ENCODE data around the gene ADD3. TPM values are rescaled to one million over a fixed set of nuclear protein-coding genes. Genes with fewer than 3 reads are reported as not detected.

Gene ADD3
- total and polyA plus RNA-seq, 2 of the 13 experiments (the other 11 are each of a cell fraction or from before 2014, with no cell fraction given): 44.7 to 57.5 TPM

DNA sequence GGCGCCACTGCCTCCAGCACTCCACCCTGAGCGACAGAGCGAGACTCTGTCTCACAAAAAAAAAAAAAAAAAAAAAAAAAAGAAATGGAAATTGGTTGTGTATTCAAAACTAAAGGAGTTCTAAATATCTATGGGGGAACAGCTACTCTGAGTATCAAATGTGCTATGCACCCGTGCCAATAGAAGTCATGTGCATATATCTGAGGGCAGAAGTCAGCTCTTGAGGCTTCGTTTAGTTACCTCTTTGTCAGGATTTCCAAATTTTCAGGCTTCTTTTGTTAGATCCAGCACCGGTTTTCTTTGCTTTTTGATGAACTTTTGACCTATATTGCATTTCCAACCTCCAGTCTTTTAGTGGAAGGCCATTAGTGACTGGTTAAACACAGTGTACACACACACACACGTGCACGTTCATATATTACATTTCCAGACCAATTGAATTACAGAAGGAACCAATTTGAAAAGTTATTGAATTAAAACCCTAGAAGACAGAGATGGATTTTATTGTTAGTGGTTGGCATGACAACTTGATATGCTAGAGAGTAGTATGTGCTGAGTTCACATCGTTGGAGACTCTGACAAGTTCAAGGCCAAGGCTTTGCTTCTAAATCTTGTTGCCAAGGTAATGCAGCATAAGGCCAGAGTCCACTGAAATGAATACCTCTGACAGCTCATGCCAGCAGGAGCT is 33.1 kb upstream of the ADD3 start (continued):
- TF ChIP-seq, protein P1, sequence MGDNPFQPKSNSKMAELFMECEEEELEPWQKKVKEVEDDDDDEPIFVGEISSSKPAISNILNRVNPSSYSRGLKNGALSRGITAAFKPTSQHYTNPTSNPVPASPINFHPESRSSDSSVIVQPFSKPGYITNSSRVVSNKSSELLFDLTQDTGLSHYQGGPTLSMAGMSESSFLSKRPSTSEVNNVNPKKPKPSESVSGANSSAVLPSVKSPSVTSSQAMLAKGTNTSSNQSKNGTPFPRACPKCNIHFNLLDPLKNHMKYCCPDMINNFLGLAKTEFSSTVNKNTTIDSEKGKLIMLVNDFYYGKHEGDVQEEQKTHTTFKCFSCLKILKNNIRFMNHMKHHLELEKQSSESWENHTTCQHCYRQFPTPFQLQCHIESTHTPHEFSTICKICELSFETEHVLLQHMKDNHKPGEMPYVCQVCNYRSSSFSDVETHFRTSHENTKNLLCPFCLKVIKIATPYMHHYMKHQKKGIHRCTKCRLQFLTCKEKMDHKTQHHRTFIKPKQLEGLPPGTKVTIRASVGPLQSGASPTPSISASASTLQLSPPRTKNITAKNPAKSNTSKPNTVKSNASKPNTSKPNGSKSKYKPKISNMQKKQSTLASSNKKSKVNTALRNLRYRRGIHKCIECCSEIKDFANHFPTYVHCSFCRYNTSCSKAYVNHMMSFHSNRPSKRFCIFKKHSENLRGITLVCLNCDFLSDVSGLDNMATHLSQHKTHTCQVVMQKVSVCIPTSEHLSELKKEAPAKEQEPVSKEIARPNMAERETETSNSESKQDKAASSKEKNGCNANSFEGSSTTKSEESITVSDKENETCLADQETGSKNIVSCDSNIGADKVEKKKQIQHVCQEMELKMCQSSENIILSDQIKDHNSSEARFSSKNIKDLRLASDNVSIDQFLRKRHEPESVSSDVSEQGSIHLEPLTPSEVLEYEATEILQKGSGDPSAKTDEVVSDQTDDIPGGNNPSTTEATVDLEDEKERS (CRISPR knock-in tag; IDR thresholded peaks at IDR 0.05): no peak
- TF ChIP-seq, protein P2, sequence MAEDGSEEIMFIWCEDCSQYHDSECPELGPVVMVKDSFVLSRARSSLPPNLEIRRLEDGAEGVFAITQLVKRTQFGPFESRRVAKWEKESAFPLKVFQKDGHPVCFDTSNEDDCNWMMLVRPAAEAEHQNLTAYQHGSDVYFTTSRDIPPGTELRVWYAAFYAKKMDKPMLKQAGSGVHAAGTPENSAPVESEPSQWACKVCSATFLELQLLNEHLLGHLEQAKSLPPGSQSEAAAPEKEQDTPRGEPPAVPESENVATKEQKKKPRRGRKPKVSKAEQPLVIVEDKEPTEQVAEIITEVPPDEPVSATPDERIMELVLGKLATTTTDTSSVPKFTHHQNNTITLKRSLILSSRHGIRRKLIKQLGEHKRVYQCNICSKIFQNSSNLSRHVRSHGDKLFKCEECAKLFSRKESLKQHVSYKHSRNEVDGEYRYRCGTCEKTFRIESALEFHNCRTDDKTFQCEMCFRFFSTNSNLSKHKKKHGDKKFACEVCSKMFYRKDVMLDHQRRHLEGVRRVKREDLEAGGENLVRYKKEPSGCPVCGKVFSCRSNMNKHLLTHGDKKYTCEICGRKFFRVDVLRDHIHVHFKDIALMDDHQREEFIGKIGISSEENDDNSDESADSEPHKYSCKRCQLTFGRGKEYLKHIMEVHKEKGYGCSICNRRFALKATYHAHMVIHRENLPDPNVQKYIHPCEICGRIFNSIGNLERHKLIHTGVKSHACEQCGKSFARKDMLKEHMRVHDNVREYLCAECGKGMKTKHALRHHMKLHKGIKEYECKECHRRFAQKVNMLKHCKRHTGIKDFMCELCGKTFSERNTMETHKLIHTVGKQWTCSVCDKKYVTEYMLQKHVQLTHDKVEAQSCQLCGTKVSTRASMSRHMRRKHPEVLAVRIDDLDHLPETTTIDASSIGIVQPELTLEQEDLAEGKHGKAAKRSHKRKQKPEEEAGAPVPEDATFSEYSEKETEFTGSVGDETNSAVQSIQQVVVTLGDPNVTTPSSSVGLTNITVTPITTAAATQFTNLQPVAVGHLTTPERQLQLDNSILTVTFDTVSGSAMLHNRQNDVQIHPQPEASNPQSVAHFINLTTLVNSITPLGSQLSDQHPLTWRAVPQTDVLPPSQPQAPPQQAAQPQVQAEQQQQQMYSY (CRISPR knock-in tag; IDR thresholded peaks at IDR 0.05): no peak
- TF ChIP-seq SMARCE1 (IDR thresholded peaks at IDR 0.05; ENCODE audit: borderline replicate concordance) (no peak), ZFP36L1 (CRISPR knock-in tag; IDR thresholded peaks at IDR 0.05) (no peak), TEAD3 (CRISPR knock-in tag; optimal IDR thresholded peaks at IDR 0.05; ENCODE audit: borderline replicate concordance) (peak; percentile 52), FOSL1 (CRISPR knock-in tag; IDR thresholded peaks at IDR 0.05; ENCODE audit: borderline replicate concordance) (no peak), CBX2 (IDR thresholded peaks at IDR 0.05; ENCODE audit: low read depth, low read length) (no peak), CBX2 (CRISPR knock-in tag; IDR thresholded peaks at IDR 0.05; ENCODE audit: low read depth) (no peak), SOX13 (IDR thresholded peaks at IDR 0.05) (peak; percentile 66), SOX13 (CRISPR knock-in tag; conservative IDR thresholded peaks at IDR 0.05 in 1 of 2, IDR thresholded peaks at IDR 0.05 in 1 of 2) (peak in 1 of 2 experiments; percentile 89; a peak in 2 of 4 replicates), ZNF44 (CRISPR knock-in tag; IDR thresholded peaks at IDR 0.05) (no peak), ZNF839 (CRISPR knock-in tag; IDR thresholded peaks at IDR 0.05; ENCODE audit: borderline replicate concordance) (no peak), ZNF331 (CRISPR knock-in tag; IDR thresholded peaks at IDR 0.05) (no peak), GFI1 (CRISPR knock-in tag; IDR thresholded peaks at IDR 0.05; ENCODE audit: borderline replicate concordance) (peak; percentile 65; the same call in 1 of the 2 replicates), DR1 (CRISPR knock-in tag; IDR thresholded peaks at IDR 0.05) (no peak), ZNF30 (CRISPR knock-in tag; IDR thresholded peaks at IDR 0.05) (no peak)
- TF ChIP-seq, protein P3, sequence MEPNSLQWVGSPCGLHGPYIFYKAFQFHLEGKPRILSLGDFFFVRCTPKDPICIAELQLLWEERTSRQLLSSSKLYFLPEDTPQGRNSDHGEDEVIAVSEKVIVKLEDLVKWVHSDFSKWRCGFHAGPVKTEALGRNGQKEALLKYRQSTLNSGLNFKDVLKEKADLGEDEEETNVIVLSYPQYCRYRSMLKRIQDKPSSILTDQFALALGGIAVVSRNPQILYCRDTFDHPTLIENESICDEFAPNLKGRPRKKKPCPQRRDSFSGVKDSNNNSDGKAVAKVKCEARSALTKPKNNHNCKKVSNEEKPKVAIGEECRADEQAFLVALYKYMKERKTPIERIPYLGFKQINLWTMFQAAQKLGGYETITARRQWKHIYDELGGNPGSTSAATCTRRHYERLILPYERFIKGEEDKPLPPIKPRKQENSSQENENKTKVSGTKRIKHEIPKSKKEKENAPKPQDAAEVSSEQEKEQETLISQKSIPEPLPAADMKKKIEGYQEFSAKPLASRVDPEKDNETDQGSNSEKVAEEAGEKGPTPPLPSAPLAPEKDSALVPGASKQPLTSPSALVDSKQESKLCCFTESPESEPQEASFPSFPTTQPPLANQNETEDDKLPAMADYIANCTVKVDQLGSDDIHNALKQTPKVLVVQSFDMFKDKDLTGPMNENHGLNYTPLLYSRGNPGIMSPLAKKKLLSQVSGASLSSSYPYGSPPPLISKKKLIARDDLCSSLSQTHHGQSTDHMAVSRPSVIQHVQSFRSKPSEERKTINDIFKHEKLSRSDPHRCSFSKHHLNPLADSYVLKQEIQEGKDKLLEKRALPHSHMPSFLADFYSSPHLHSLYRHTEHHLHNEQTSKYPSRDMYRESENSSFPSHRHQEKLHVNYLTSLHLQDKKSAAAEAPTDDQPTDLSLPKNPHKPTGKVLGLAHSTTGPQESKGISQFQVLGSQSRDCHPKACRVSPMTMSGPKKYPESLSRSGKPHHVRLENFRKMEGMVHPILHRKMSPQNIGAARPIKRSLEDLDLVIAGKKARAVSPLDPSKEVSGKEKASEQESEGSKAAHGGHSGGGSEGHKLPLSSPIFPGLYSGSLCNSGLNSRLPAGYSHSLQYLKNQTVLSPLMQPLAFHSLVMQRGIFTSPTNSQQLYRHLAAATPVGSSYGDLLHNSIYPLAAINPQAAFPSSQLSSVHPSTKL (CRISPR knock-in tag; IDR thresholded peaks at IDR 0.05): peak; percentile 85
- TF ChIP-seq, protein P4, sequence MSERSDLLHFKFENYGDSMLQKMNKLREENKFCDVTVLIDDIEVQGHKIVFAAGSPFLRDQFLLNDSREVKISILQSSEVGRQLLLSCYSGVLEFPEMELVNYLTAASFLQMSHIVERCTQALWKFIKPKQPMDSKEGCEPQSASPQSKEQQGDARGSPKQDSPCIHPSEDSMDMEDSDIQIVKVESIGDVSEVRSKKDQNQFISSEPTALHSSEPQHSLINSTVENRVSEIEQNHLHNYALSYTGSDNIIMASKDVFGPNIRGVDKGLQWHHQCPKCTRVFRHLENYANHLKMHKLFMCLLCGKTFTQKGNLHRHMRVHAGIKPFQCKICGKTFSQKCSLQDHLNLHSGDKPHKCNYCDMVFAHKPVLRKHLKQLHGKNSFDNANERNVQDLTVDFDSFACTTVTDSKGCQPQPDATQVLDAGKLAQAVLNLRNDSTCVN (CRISPR knock-in tag; IDR thresholded peaks at IDR 0.05; ENCODE audit: borderline replicate concordance): no peak

Data from HepG2 (cell line).